Fibroblast of skin of scalp (primary cell): ENCODE results near the gene SPPL3.

Experiments
- DNase-seq: peaks from one replicate; pipeline ENCODE4 v3.0.0-alpha.2; 2013

Gene SPPL3

DNA sequence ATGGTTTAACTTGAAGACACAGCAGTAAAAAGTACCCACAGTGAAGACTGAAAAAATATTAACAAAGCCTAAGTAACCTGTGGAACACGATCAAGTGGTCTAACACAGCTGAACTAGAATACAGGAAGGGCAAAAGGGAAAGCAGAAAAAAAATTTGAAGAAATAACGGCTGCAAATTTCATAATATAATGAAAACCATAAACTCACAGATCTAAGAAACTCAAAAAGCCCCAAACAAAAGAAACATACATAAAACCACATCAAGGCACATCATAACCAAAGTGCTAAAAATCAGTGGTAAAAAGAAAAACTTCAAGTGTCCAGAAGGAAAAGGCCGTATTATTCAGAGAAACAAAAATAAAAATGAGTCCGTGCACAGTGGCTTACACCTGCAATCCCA lies 30.9 kb downstream of the SPPL3 start:
- DNase-seq = no peak

- DNase-seq = no peak
Measured at GRCh38 chr12:120872487-120872886, 31.7 kb downstream of the SPPL3 start.

- no peak for DNase-seq
Measured at GRCh38 chr12:120870415-120870814, 33.7 kb downstream of the SPPL3 start.

- DNase-seq = no peak
Measured at GRCh38 chr12:120869376-120869775, 34.8 kb downstream of the SPPL3 start.

- peak; percentile 54 for DNase-seq
Measured at GRCh38 chr12:120866108-120866507, 38.0 kb downstream of the SPPL3 start.

- no peak for DNase-seq
Measured at GRCh38 chr12:120865098-120865497, 39.1 kb downstream of the SPPL3 start.

DNA sequence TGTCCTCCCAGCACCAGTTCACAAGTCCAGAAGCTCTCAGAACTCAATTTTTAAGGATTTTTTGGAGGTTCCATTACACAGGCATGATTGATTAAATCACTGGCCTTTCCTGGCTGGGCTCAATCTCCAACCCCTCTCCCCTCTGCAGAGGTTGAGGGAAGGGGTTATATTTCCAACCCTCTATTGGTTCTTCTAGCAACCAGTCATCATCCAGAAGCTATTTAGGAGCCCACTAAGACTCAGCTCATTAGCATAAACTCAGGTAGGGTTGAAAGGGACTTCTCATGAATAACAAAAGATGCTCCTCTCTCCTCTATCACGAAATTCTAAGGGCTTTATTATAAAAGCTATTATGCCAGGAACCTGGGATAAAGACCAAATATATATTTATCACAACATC lies 41.5 kb downstream of the SPPL3 start:
- no peak for DNase-seq

GRCh38 chr12:120861074-120861795 lies 42.9 kb downstream of the SPPL3 start:
- no peak for DNase-seq

DNA sequence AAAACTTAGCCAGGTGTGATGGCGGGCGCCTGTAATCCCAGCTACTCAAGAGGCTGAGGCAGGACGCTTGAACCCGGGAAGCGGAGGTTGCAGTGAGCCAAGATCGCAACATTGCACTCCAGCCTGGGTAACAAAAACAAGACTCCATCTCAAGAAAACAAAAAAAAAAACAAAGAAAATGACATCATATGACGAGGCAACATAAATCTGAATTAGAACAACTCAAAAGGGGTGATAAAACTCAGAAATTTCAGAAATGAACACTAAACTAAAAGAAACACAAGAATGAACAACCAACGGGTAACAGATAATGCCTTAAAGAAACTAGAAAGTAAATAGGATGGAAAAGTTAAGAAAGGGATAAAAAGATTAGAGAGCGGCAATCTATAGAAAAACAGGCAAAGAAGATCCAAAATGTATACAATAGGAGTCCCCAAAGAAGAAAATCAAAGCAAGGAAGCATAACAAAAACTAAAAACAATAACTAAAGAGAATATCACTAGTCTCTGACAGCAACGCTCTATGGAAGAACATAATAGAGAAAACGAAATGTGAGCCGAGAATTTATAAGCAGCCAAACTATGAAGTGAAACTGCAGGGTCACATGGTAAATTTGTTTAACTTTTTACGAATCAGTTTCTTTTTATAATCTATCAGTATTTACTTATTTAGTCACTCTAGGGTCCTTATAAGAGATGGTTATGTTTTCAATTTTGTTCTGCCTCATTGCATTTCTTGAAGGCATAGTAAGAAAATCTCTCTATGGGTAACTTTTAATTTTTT lies 45.7 kb downstream of the SPPL3 start:
- no peak for DNase-seq

DNA sequence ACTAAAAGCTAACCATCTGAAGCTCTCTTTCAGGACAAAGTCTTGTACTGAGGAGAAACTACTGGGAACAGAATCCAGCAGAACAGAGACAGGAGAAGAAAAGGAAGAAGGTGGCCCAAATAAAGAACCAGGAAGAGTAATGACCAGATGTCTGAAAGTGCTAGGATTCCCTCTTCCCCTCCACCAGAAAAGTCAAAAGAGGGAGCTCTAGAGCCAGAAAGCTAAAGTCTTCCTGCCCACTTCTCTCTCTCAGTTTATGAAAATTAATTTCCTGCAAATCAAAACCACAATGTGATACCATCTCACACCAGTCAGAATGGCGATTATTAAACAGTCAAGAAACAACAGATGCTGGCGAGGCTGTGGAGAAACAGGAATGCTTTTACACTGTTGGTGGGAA lies 47.2 kb downstream of the SPPL3 start:
- peak; percentile 15 for DNase-seq

GRCh38 chr12:120855823-120856588 lies 48.2 kb downstream of the SPPL3 start:
- peak; percentile 8 for DNase-seq

GRCh38 chr12:120854804-120855203 lies 49.4 kb downstream of the SPPL3 start:
- DNase-seq = no peak

DNA sequence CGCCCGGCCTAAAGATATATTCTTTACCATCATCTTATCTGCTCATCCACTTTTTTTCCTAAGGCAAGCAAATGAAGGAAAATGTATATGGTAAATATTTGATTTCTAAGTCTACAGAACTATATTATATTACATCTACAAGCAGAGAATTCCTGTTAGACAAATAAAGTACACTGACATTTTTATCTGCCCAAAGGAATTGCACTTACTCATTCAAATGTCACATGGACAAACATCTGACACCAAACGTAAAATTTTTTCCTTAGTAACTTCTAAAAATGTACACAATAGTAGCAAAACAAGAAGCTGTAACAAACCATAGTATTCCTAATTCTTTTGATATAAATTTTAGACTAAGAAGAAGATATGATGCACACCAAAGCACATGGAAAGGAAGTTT lies 51.0 kb downstream of the SPPL3 start:
- no peak for DNase-seq

- no peak for DNase-seq
Measured at GRCh38 chr12:120851944-120852343, 52.2 kb downstream of the SPPL3 start.

GRCh38 chr12:120851444-120851843 lies 52.7 kb downstream of the SPPL3 start:
- no peak for DNase-seq

- DNase-seq = no peak
Measured at GRCh38 chr12:120849765-120850164, 54.4 kb downstream of the SPPL3 start.

GRCh38 chr12:120847814-120848213 lies 56.3 kb downstream of the SPPL3 start:
- DNase-seq = no peak

DNA sequence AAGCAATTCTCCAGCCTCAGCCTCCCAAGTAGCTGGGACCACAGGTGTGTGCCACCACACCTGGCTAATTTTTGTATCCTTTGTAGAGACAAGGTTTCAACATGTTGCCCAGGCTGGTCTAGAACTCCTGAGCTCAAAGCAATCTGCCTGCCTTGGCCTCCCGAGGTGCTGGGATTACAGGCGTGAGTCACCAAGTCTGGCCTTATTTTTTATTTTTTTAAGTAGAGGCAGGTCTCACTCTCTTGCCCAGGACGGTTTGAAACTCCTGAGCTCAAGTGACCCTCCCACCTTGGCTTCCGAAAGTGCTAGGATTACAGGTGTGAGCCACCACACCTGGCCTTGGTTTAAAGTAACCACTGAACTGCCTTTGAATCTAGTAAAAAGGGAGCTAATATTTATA lies 56.8 kb downstream of the SPPL3 start:
- no peak for DNase-seq

DNA sequence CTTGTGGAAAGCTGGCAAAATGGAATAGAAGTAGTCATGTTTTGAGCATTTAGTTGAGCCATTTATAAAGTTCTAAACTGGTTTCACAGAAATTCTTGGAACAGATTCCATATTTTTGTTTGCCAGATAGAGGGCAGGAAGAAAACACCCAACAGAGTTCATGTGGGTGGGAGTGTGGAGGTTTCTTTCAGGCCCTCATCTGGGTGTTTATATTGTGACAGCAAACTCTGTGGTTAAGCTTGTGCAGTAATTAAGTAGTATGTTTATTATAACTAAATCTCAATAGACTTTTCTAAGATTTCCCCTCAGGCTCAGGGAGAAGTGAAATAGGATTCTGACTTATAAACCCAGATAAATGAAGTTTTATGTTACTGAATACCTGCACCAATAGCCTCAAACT lies 57.4 kb downstream of the SPPL3 start:
- no peak for DNase-seq

- DNase-seq = no peak
Measured at GRCh38 chr12:120845696-120846095, 58.5 kb downstream of the SPPL3 start.

GRCh38 chr12:120844768-120845449 lies 59.2 kb downstream of the SPPL3 start:
- DNase-seq = no peak

- DNase-seq = no peak
Measured at GRCh38 chr12:120844297-120844696, 59.9 kb downstream of the SPPL3 start.

- DNase-seq = no peak
Measured at GRCh38 chr12:120843472-120843871, 60.7 kb downstream of the SPPL3 start.
